HEK293 (cell line): Measurements from ENCODE around the gene UBA1.

Experiments
- IKZF3 ChIP-seq: fragments of 450-650 bp; IDR thresholded peaks from 2 replicates; pipeline ENCODE4 v1.5.0; 2018; ENCODE audit warnings: missing biosample characterization, mild to moderate bottlenecking, missing genetic modification characterization, moderate library complexity
- SALL2 ChIP-seq: fragments of 450-650 bp; formaldehyde crosslinking; IDR thresholded peaks from 2 replicates; pipeline ENCODE4 v1.5.0; 2017; ENCODE audit warnings: missing biosample characterization, mild to moderate bottlenecking, missing genetic modification characterization, borderline replicate concordance
- SP3 ChIP-seq: fragments of 450-650 bp; formaldehyde crosslinking; IDR thresholded peaks from 2 replicates; pipeline ENCODE4 v1.5.1; 2016; ENCODE audit warnings: missing biosample characterization, missing genetic modification characterization
- YY1 ChIP-seq: fragments of 450-650 bp; formaldehyde crosslinking; IDR thresholded peaks from 2 replicates; pipeline ENCODE4 v1.5.1; 2018; ENCODE audit warnings: missing biosample characterization, missing genetic modification characterization
- ZNF157 ChIP-seq: fragments of 450-650 bp; formaldehyde crosslinking; IDR thresholded peaks from 2 replicates; pipeline ENCODE4 v1.5.1; 2016; ENCODE audit warnings: missing biosample characterization, missing genetic modification characterization
- ZNF2 ChIP-seq: fragments of 450-650 bp; formaldehyde crosslinking; IDR thresholded peaks from 2 replicates; pipeline ENCODE4 v1.5.1; 2016; ENCODE audit warnings: missing biosample characterization, missing genetic modification characterization
- ZNF426 ChIP-seq: fragments of 450-650 bp; formaldehyde crosslinking; IDR thresholded peaks from 2 replicates; pipeline ENCODE4 v1.5.1; 2017; ENCODE audit warnings: missing biosample characterization, missing genetic modification characterization, mild to moderate bottlenecking, inconsistent platforms, moderate library complexity
- ZNF501 ChIP-seq: fragments of 450-650 bp; formaldehyde crosslinking; IDR thresholded peaks from 2 replicates; pipeline ENCODE4 v1.5.1; 2016; ENCODE audit warnings: missing biosample characterization, missing genetic modification characterization
- ZNF549 ChIP-seq: fragments of 450-650 bp; IDR thresholded peaks from 2 replicates; pipeline ENCODE4 v1.5.1; 2018; ENCODE audit warnings: missing biosample characterization, missing genetic modification characterization, mild to moderate bottlenecking, inconsistent platforms, moderate library complexity
- ZNF76 ChIP-seq: fragments of 450-650 bp; formaldehyde crosslinking; IDR thresholded peaks from 2 replicates; pipeline ENCODE4; 2016; ENCODE audit warnings: low read depth, missing biosample characterization, missing genetic modification characterization, borderline replicate concordance
- TF ChIP-seq, protein P1 (sequence below): fragments of 450-650 bp; formaldehyde crosslinking; IDR thresholded peaks from 2 replicates; pipeline ENCODE4 v1.5.1; 2016; ENCODE audit warnings: missing biosample characterization, missing genetic modification characterization

GRCh38 chrX:47248576-47248975, 54.9 kb downstream of the UBA1 start:
- TF ChIP-seq ZNF157 (tag by site-specific recombination) (no peak), ZNF549 (tag by site-specific recombination) (no peak), SALL2 (tag by site-specific recombination) (no peak), YY1 (no peak), IKZF3 (no peak), ZNF426 (tag by site-specific recombination) (no peak), ZNF501 (no peak), ZNF2 (tag by site-specific recombination) (no peak), ZNF76 (tag by site-specific recombination) (no peak), SP3 (no peak)
- TF ChIP-seq, protein P1, sequence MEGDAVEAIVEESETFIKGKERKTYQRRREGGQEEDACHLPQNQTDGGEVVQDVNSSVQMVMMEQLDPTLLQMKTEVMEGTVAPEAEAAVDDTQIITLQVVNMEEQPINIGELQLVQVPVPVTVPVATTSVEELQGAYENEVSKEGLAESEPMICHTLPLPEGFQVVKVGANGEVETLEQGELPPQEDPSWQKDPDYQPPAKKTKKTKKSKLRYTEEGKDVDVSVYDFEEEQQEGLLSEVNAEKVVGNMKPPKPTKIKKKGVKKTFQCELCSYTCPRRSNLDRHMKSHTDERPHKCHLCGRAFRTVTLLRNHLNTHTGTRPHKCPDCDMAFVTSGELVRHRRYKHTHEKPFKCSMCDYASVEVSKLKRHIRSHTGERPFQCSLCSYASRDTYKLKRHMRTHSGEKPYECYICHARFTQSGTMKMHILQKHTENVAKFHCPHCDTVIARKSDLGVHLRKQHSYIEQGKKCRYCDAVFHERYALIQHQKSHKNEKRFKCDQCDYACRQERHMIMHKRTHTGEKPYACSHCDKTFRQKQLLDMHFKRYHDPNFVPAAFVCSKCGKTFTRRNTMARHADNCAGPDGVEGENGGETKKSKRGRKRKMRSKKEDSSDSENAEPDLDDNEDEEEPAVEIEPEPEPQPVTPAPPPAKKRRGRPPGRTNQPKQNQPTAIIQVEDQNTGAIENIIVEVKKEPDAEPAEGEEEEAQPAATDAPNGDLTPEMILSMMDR (tag by site-specific recombination) = no peak
